Stimulated activated CD4-positive, alpha-beta T cell treated with anti-CD3 and anti-CD28 coated beads, TNF-alpha, amount 100 ng/mL, for 24 hours (primary cell): Measurements from ENCODE around the gene ZFAND3.

Source experiments
- DNase-seq, 3 experiments: peaks; one replicate each; pipeline ENCODE4 v3.0.0-alpha.2; 2020; ENCODE audit warnings: low read depth in 3 of 3

The ZFAND3 gene

DNA sequence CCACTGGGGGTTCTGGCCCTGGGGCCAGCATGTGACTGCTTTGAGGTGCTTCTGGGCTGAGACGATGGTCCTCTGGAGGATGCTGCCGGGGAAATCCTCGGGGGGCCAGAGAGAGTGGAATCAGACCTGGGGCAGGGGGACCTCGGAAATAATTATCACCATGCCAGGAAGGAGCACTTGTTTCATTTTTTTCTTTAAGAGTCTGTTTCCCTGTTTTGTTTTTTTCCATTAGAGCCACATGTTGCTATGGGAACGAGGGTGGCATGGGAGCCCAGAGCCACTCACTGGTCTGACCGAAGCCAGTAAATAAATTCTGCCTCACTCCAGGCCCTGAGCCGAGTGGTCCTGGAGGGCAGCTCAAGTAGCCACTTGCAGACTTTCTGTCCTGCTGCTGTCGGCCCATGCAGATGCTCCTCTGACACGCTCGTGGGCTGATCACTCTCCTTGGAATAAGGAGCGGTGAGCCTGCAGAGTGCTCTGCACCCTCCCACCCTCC lies 365.1 kb downstream of the ZFAND3 start:
- no peak for DNase-seq

GRCh38 chr6:38185244-38185643 lies 365.7 kb downstream of the ZFAND3 start:
- no peak for DNase-seq

- DNase-seq: no peak
Measured at GRCh38 chr6:38185752-38186151, 366.2 kb downstream of the ZFAND3 start.

- no peak for DNase-seq
Measured at GRCh38 chr6:38187325-38187724, 367.8 kb downstream of the ZFAND3 start.

DNA sequence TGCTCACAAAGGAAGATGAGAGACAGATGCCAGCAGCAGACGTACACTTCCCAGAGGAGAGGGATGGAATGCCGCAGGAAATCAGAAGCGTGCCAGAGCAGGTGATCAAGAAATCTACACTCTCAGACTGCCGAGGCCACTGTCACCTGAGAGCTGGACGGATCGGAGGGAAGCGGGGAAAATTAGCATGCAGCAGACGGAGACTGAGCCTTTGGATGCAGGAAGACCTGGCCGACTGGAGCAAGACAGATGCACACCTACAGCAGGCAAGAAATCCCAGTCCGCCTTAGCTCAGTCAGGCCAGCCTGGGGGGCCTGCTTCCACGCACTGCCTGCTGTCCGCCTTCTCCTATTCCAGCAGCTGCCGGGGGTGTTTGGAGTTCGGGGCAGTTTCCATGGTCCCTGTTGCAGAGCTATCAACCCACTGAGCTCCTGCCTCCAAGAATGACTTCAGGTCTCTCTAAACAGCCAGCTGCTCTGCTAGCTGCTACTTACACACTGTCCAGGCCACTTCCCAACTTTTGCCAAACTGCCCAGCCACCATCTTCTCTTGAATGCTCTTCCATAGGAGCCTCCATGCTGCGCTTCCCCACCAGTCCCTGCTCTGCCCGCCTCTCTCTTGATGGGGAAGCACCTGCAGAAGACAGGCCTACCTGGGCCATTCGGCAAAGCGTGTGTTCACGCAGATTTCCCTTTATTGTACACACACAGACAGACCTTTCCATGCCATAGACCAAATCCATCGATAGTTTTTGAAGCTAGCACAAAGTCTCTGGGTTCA lies 368.5 kb downstream of the ZFAND3 start:
- no peak for DNase-seq

- no peak for DNase-seq
Measured at GRCh38 chr6:38188677-38189335, 369.3 kb downstream of the ZFAND3 start.

DNA sequence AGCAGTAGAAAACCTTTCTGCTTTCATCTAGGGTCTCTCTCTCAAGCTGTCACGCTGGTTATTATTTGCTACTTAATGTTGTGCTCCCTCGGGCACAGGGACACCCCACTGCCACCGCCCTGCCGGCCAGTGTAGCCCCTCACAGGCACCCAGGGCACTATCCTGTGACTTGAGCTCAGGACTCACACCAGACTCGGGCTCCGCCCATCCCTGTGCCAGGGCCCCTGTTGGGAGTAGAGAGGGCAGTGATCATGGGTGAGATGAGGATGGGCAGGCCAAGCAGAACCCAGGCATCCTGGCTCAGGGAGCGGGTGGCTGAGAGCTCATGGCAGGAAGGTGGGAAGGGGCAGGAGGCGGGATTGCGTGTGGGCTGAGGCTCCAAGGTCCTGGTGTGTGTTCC lies 371.9 kb downstream of the ZFAND3 start:
- DNase-seq: no peak

GRCh38 chr6:38192011-38192410 lies 372.5 kb downstream of the ZFAND3 start:
- DNase-seq: no peak

DNA sequence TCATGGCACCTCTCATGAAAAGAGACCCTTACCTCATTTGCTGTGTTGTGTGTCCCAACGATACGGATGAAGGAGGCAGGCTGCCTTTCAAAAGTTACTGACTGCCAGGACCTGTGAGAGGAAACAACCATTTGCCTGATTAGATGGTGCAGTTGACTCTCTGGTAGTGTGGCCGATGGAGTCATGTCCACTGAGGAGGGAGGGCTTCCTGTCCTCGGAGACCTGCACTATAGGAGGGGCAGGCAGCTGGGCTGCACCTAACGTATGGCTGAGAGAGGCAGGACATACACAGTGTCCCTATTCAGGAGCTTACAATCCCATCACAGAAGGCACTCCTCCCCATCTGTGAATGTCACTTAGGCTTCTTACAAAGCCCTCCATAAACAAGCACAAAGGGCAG lies 373.0 kb downstream of the ZFAND3 start:
- no peak for DNase-seq

DNA sequence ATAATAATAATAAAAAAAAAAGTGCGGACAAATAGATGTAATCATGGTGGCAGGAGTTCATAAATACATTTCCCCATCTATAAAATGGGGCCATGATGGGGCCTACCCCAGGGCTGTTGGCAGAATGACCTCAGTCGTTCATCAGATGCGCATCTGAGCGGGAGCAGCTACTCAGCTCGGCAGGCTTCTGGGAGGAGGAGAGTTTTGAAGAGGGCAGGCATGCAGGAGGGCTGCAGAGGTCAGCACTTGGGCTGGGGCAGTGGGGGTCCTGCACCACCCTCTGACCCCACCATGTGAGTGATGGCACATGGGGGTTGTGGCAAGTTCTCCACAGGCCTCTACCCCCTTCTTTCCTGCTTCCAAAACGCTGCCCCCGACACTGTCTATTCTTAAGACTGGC lies 373.5 kb downstream of the ZFAND3 start:
- DNase-seq: no peak

DNA sequence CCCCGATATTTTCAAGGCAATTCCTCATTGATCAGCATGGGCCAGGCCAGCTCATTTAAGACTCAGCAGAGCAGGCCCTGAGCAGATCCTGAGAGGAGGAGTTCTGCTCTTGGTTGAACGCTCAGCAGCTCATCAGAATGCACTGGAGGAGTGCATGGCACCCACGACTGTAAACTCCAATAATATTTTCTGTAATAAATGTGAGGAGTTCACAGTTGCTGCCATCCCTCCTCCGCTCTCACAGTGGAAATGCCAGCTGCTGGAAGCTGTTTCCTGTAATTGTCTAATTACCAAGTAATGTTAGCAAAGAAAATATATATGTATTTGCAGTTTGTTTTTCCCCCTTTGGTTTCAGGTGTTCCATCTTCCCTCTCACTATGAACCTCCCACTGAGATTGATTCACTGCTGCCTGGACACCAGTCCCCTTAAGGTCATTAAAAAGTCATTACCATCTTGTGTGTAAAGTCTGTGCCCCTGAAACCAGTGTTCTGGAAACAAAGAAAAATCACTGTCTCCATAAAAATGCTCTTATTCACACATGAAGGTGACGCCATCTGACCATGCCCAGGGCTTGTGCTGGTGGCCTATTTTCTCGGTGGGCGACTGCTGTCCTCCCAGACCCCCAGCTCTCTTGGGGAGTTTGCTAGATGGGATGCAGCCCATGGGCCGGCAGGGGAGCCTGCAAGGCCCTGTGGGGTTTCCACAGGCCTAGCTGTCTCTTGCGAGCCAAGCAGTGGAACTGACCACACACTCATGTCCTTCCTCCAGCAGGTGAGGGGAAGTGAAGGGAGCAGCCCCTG lies 374.2 kb downstream of the ZFAND3 start:
- DNase-seq: no peak

DNA sequence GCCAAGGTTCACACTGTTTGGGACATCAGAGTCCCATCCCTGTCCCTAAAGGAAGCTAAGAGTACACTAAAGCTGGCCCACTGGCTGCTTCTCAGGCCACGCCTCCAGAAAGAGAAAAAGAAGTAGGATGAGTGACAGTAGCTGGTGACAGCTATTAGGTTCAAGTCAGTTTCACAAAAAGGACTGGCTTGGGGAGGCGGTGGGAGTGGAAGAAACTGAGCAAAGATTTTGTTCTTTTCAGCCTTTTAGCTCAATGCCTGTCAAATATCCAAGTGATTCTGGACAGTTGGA lies 374.7 kb downstream of the ZFAND3 start:
- DNase-seq: no peak

DNA sequence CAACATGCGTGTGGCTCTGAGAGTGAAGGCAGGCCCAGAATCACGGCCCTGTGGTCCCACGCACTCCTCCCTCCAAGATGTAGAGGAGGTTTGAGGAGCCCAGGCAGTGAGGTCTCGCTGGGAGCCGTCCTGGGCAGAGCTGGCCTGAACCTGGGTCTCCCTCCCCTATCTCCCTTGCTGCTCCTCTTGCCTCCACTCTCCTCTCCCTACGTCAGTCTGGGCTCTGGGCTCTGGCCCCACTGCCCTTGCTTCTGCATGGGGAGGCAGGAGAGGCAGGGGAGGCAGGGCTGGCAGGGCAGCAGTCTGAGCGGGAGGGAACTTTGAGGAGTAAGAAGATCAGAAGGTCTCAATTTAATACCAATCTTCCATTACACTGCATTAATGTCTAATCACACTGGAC lies 375.1 kb downstream of the ZFAND3 start:
- DNase-seq: no peak

DNA sequence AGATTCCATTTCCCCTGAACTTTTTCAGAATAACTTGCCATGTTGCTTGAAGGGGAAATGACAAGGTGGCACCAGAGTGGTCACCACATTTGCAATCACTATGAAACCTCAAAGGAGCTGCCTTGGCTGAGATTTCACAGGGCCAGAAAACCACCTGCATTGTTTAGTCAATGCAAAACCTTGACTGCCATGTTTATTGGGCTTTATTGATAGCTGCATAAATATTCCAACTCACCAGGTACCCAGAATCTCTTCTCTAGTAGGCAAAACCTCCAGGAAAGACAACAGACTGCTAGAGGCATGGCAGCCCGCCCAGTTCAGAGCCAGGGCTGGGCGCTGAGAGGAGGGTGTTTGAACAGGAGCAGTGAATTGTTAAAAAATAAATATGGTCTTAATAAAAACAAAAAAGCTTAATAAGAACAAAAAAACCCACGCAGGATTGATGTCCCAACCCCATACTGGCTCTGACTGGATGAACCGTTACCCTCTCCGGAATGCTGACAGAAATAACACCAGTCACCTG lies 375.6 kb downstream of the ZFAND3 start:
- no peak for DNase-seq

DNA sequence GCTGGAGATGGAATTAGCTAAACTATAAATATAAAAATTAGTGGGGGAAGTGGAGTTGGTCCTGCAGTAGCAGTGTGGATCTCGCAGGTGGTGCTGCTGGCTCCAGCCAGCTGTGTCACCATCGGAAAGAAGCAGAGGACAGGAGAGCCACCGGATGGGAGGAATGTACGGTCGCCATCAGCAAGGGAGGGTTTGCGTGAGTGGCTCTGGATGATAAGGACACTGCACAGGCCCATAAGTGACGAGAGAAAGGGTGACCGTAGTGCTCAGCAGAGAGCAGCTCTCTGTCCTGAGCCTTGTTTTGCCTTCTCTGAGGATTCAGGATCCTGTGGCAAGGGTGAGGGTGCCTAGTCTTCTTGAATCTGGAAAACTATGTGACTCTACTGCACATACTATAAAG lies 378.7 kb downstream of the ZFAND3 start:
- no peak for DNase-seq
